Peyer's patch (tissue), 4 donors: ENCODE data around the gene HTATSF1.

Source experiments
- CTCF ChIP-seq, 6 experiments: fragments of 450-650 bp in 4 of 6; fragments of 200-600 bp in 2 of 6; sonication (generic) in 1 of 6; IDR thresholded peaks; one replicate each; pipeline ENCODE4 v1.5.1; 2017 to 2019; ENCODE audit warnings: antibody characterized with exemption in 6 of 6, mild to moderate bottlenecking in 3 of 6, moderate library complexity in 1 of 6
- POLR2A ChIP-seq, 2 donors: fragments of 450-650 bp; IDR thresholded peaks; one replicate each; pipeline ENCODE4 v1.5.1; 2017; ENCODE audit warnings: antibody characterized with exemption in 2 of 2, mild to moderate bottlenecking in 2 of 2, moderate library complexity in 2 of 2

GRCh38 chrX:136538811-136539210 is 41.4 kb downstream of the HTATSF1 start:
- TF ChIP-seq CTCF (IDR thresholded peaks at IDR 0.05) = no peak
- TF ChIP-seq POLR2A (IDR thresholded peaks at IDR 0.05) = no peak
